Natural killer cell treated with Interleukin-12 subunit alpha and Interleukin-12 subunit beta and Interleukin-15 and Interleukin-18, amount 100 ng/mL, for 72 hours (primary cell): ENCODE data around the gene ADGRG6. TPM values are rescaled to one million over a fixed set of nuclear protein-coding genes. Genes with fewer than 3 reads are reported as not detected.

Experiments
- ATAC-seq, 2 donors: fragments of 150-1000 bp; cut with Tn5 transposase in 1 of 2; sonication (Bioruptor Pico), chemical (Tn5 transposase) in 1 of 2; 2 replicates each; pipeline ENCODE4 v1.10.0; 2021
- DNase-seq: peaks from one replicate; pipeline ENCODE4 v3.0.0; 2022; ENCODE audit warnings: low spot score
- H3K27ac Mint-ChIP-seq, 2 donors: 1 replicate in 1 of 2; 2 replicates in 1 of 2; pipeline ENCODE4 v1.8.0; 2022; ENCODE audit warnings: mixed read lengths in 2 of 2, mild to moderate bottlenecking in 1 of 2, moderate library complexity in 1 of 2
- H3K27me3 Mint-ChIP-seq, 2 donors: 1 replicate in 1 of 2; 2 replicates in 1 of 2; pipeline ENCODE4 v1.8.0; 2022; ENCODE audit warnings: mixed read lengths in 2 of 2
- H3K36me3 Mint-ChIP-seq: one replicate; pipeline ENCODE4 v1.8.0; 2022; ENCODE audit warnings: mixed read lengths
- H3K4me1 Mint-ChIP-seq, 2 donors: 1 replicate in 1 of 2; 2 replicates in 1 of 2; pipeline ENCODE4 v1.8.0; 2022; ENCODE audit warnings: low read depth in 2 of 2, mixed read lengths in 2 of 2, mild to moderate bottlenecking in 1 of 2
- H3K4me3 Mint-ChIP-seq: one replicate; pipeline ENCODE4 v1.8.0; 2022; ENCODE audit warnings: mixed read lengths
- H3K9me3 Mint-ChIP-seq: 2 replicates; pipeline ENCODE4 v1.8.0; 2022; ENCODE audit warnings: mixed read lengths
- total RNA-seq, 2 donors: library from RNA; stranded (reverse); gene quantifications; one replicate each; pipeline ENCODE4 v1.2.3, GENCODE V29; 2022

The ADGRG6 gene
- total RNA-seq, 2 donors from 2014 or later, result not detected

GRCh38 chr6:142316791-142317368 is 15.1 kb downstream of the ADGRG6 start:
- no peak for ATAC-seq
- no peaks in the 10 kb centered on the region for H3K4me1 Mint-ChIP-seq
- no peak overlapping the region for H3K4me3 Mint-ChIP-seq
- no peaks in the 10 kb centered on the region for H3K36me3 Mint-ChIP-seq
- no peak overlapping the region for H3K27ac Mint-ChIP-seq
- H3K27me3 Mint-ChIP-seq, result peaks cover 0 to 3% of the 10 kb centered on the region in 2 donors
- DNase-seq, result no peak
- no peaks in the 10 kb centered on the region for H3K9me3 Mint-ChIP-seq

- no peaks in the 10 kb centered on the region for H3K36me3 Mint-ChIP-seq
- no peaks in the 10 kb centered on the region for H3K4me1 Mint-ChIP-seq
- H3K4me3 Mint-ChIP-seq, result no peak overlapping the region
- no peaks in the 10 kb centered on the region for H3K27me3 Mint-ChIP-seq
- ATAC-seq, result no peak
- no peak overlapping the region for H3K27ac Mint-ChIP-seq
- DNase-seq, result no peak
- H3K9me3 Mint-ChIP-seq, result no peaks in the 10 kb centered on the region
Observed at GRCh38 chr6:142318714-142319113, 16.9 kb downstream of the ADGRG6 start.

- H3K27me3 Mint-ChIP-seq, result peaks cover 0 to 8% of the 10 kb centered on the region in 2 donors
- no peaks in the 10 kb centered on the region for H3K9me3 Mint-ChIP-seq
- ATAC-seq (no peak), DNase-seq (no peak)
- no peak overlapping the region for H3K4me3 Mint-ChIP-seq
- H3K36me3 Mint-ChIP-seq, result no peaks in the 10 kb centered on the region
- no peaks in the 10 kb centered on the region for H3K4me1 Mint-ChIP-seq
- no peak overlapping the region for H3K27ac Mint-ChIP-seq
Observed at GRCh38 chr6:142320366-142320765, 18.6 kb downstream of the ADGRG6 start.

GRCh38 chr6:142321451-142321850 is 19.6 kb downstream of the ADGRG6 start:
- H3K27ac Mint-ChIP-seq, result no peak overlapping the region
- H3K4me3 Mint-ChIP-seq, result no peak overlapping the region
- no peaks in the 10 kb centered on the region for H3K4me1 Mint-ChIP-seq
- peaks cover 0 to 8% of the 10 kb centered on the region in 2 donors for H3K27me3 Mint-ChIP-seq
- DNase-seq, result no peak
- ATAC-seq, result no peak
- no peaks in the 10 kb centered on the region for H3K36me3 Mint-ChIP-seq
- H3K9me3 Mint-ChIP-seq, result no peaks in the 10 kb centered on the region

- no peak for DNase-seq
- Mint-ChIP-seq H3K4me3 (no peak overlapping the region), H3K27ac (no peak overlapping the region), H3K4me1 (no peaks in the 10 kb centered on the region), H3K36me3 (no peaks in the 10 kb centered on the region), H3K9me3 (no peaks in the 10 kb centered on the region), H3K27me3 (peaks cover 0 to 8% of the 10 kb centered on the region in 2 donors)
- no peak for ATAC-seq
Observed at GRCh38 chr6:142322066-142322465, 20.3 kb downstream of the ADGRG6 start.

- no peaks in the 10 kb centered on the region for H3K4me1 Mint-ChIP-seq
- H3K36me3 Mint-ChIP-seq, result no peaks in the 10 kb centered on the region
- no peaks in the 10 kb centered on the region for H3K9me3 Mint-ChIP-seq
- no peak for ATAC-seq
- H3K4me3 Mint-ChIP-seq, result no peak overlapping the region
- H3K27ac Mint-ChIP-seq, result no peak overlapping the region
- peaks cover 0 to 8% of the 10 kb centered on the region in 2 donors for H3K27me3 Mint-ChIP-seq
- no peak for DNase-seq
Observed at GRCh38 chr6:142322504-142323198, 20.8 kb downstream of the ADGRG6 start.

- Mint-ChIP-seq H3K27ac (no peak overlapping the region), H3K27me3 (peaks cover 0 to 8% of the 10 kb centered on the region in 2 donors), H3K36me3 (no peaks in the 10 kb centered on the region), H3K4me1 (no peaks in the 10 kb centered on the region), H3K4me3 (no peak overlapping the region), H3K9me3 (no peaks in the 10 kb centered on the region)
- DNase-seq, result no peak
- ATAC-seq, result no peak
Observed at GRCh38 chr6:142323377-142323776, 21.6 kb downstream of the ADGRG6 start.

- Mint-ChIP-seq H3K27ac (no peak overlapping the region), H3K9me3 (no peaks in the 10 kb centered on the region), H3K36me3 (no peaks in the 10 kb centered on the region), H3K4me1 (no peaks in the 10 kb centered on the region), H3K27me3 (peaks cover 0 to 8% of the 10 kb centered on the region in 2 donors), H3K4me3 (no peak overlapping the region)
- DNase-seq (no peak), ATAC-seq (no peak)
Observed at GRCh38 chr6:142324111-142324510, 22.3 kb downstream of the ADGRG6 start.

- no peak for DNase-seq
- Mint-ChIP-seq H3K4me1 (no peaks in the 10 kb centered on the region), H3K27me3 (peaks cover 0 to 8% of the 10 kb centered on the region in 2 donors), H3K9me3 (no peaks in the 10 kb centered on the region), H3K36me3 (no peaks in the 10 kb centered on the region), H3K4me3 (no peak overlapping the region), H3K27ac (no peak overlapping the region)
- no peak for ATAC-seq
Observed at GRCh38 chr6:142325111-142325510, 23.3 kb downstream of the ADGRG6 start.

- DNase-seq (no peak), ATAC-seq (no peak)
- Mint-ChIP-seq H3K4me1 (no peaks in the 10 kb centered on the region), H3K9me3 (no peaks in the 10 kb centered on the region), H3K27ac (no peak overlapping the region), H3K36me3 (no peaks in the 10 kb centered on the region), H3K4me3 (no peak overlapping the region), H3K27me3 (peaks cover 0 to 8% of the 10 kb centered on the region in 2 donors)
Observed at GRCh38 chr6:142326540-142326939, 24.7 kb downstream of the ADGRG6 start.

- H3K4me3 Mint-ChIP-seq, result no peak overlapping the region
- DNase-seq, result no peak
- H3K9me3 Mint-ChIP-seq, result no peaks in the 10 kb centered on the region
- H3K27ac Mint-ChIP-seq, result no peak overlapping the region
- peaks cover 0 to 8% of the 10 kb centered on the region in 2 donors for H3K27me3 Mint-ChIP-seq
- no peaks in the 10 kb centered on the region for H3K36me3 Mint-ChIP-seq
- no peak for ATAC-seq
- H3K4me1 Mint-ChIP-seq, result no peaks in the 10 kb centered on the region
Observed at GRCh38 chr6:142328070-142328469, 26.3 kb downstream of the ADGRG6 start.

GRCh38 chr6:142329486-142330113 is 27.8 kb downstream of the ADGRG6 start:
- DNase-seq (no peak), ATAC-seq (no peak)
- H3K27me3 Mint-ChIP-seq, result peaks cover 0 to under 1% of the 10 kb centered on the region in 2 donors
- H3K4me1 Mint-ChIP-seq, result no peaks in the 10 kb centered on the region
- no peak overlapping the region for H3K4me3 Mint-ChIP-seq
- no peak overlapping the region for H3K27ac Mint-ChIP-seq
- H3K36me3 Mint-ChIP-seq, result no peaks in the 10 kb centered on the region
- no peaks in the 10 kb centered on the region for H3K9me3 Mint-ChIP-seq

- H3K9me3 Mint-ChIP-seq, result no peaks in the 10 kb centered on the region
- H3K27me3 Mint-ChIP-seq, result no peaks in the 10 kb centered on the region
- no peak for DNase-seq
- H3K27ac Mint-ChIP-seq, result no peak overlapping the region
- no peak for ATAC-seq
- H3K4me1 Mint-ChIP-seq, result no peaks in the 10 kb centered on the region
- H3K36me3 Mint-ChIP-seq, result no peaks in the 10 kb centered on the region
- H3K4me3 Mint-ChIP-seq, result no peak overlapping the region
Observed at GRCh38 chr6:142331075-142331551, 29.3 kb downstream of the ADGRG6 start.

- DNase-seq (no peak), ATAC-seq (no peak)
- H3K9me3 Mint-ChIP-seq, result no peaks in the 10 kb centered on the region
- no peak overlapping the region for H3K4me3 Mint-ChIP-seq
- H3K36me3 Mint-ChIP-seq, result no peaks in the 10 kb centered on the region
- H3K27me3 Mint-ChIP-seq, result no peaks in the 10 kb centered on the region
- H3K4me1 Mint-ChIP-seq, result no peaks in the 10 kb centered on the region
- H3K27ac Mint-ChIP-seq, result no peak overlapping the region
Observed at GRCh38 chr6:142331601-142332000, 29.8 kb downstream of the ADGRG6 start.
